Pons (tissue), 1 donor: ENCODE data around the gene BMP7.
"Not testable (repeated sequence)": the region's sequence is repeated elsewhere in the genome, so short reads cannot be mapped to it uniquely, and the experiment has no call there.

Source experiments
- DNase-seq: peaks from one replicate; pipeline ENCODE4 v3.0.0-alpha.2; 2016; ENCODE audit warnings: low spot score

The BMP7 gene

GRCh38 chr20:57211406-57211805 lies 55.0 kb downstream of the BMP7 start:
- no peak for DNase-seq

- no peak for DNase-seq
Measured at GRCh38 chr20:57210911-57211280, 55.5 kb downstream of the BMP7 start.

GRCh38 chr20:57210054-57210910 lies 56.2 kb downstream of the BMP7 start:
- no peak for DNase-seq

- no peak for DNase-seq
Measured at GRCh38 chr20:57209413-57209812, 57.0 kb downstream of the BMP7 start.

GRCh38 chr20:57208198-57208597 lies 58.2 kb downstream of the BMP7 start:
- DNase-seq, result no peak

- no peak for DNase-seq
Measured at GRCh38 chr20:57207251-57207650, 59.2 kb downstream of the BMP7 start.

GRCh38 chr20:57205606-57206219 lies 60.7 kb downstream of the BMP7 start:
- no peak for DNase-seq

- DNase-seq, result no peak
Measured at GRCh38 chr20:57203986-57204385, 62.5 kb downstream of the BMP7 start.

GRCh38 chr20:57203204-57203603 lies 63.2 kb downstream of the BMP7 start:
- no peak for DNase-seq

- no peak for DNase-seq
Measured at GRCh38 chr20:57202309-57202708, 64.1 kb downstream of the BMP7 start.

GRCh38 chr20:57200882-57201695 lies 65.4 kb downstream of the BMP7 start:
- no peak for DNase-seq

- DNase-seq, result no peak
Measured at GRCh38 chr20:57199656-57200405, 66.6 kb downstream of the BMP7 start.

GRCh38 chr20:57198132-57199072 lies 68.0 kb downstream of the BMP7 start:
- DNase-seq, result no peak

- no peak for DNase-seq
Measured at GRCh38 chr20:57197352-57198131, 68.9 kb downstream of the BMP7 start.

GRCh38 chr20:57195469-57196100 lies 70.9 kb downstream of the BMP7 start:
- no peak for DNase-seq

- no peak for DNase-seq
Measured at GRCh38 chr20:57195023-57195422, 71.4 kb downstream of the BMP7 start.

- DNase-seq, result no peak
Measured at GRCh38 chr20:57194154-57194553, 72.3 kb downstream of the BMP7 start.

- peak; percentile 24 for DNase-seq
Measured at GRCh38 chr20:57193094-57193493, 73.3 kb downstream of the BMP7 start.

GRCh38 chr20:57192311-57192710 lies 74.1 kb downstream of the BMP7 start:
- no peak for DNase-seq

- DNase-seq, result not testable (repeated sequence)
Measured at GRCh38 chr20:57191265-57191638, 75.2 kb downstream of the BMP7 start.
